H4 (cell line): ENCODE measurements around the gene PIK3CA. TPM values are rescaled to one million over a fixed set of nuclear protein-coding genes. Genes with fewer than 3 reads are reported as not detected.

Experiments
- DNase-seq: peaks from one replicate; pipeline ENCODE4 v3.0.0-alpha.2; 2015; ENCODE audit warnings: low spot score
- total RNA-seq: library from RNA; depleted of rRNA; stranded (reverse); fragments of >200 nt; shearing (Covaris generic); gene quantifications from 2 replicates; pipeline ENCODE4 v1.2.3, GENCODE V29; 2014

The PIK3CA gene
- total RNA-seq, 1 experiment from 2014 or later: 17.9 TPM

DNA sequence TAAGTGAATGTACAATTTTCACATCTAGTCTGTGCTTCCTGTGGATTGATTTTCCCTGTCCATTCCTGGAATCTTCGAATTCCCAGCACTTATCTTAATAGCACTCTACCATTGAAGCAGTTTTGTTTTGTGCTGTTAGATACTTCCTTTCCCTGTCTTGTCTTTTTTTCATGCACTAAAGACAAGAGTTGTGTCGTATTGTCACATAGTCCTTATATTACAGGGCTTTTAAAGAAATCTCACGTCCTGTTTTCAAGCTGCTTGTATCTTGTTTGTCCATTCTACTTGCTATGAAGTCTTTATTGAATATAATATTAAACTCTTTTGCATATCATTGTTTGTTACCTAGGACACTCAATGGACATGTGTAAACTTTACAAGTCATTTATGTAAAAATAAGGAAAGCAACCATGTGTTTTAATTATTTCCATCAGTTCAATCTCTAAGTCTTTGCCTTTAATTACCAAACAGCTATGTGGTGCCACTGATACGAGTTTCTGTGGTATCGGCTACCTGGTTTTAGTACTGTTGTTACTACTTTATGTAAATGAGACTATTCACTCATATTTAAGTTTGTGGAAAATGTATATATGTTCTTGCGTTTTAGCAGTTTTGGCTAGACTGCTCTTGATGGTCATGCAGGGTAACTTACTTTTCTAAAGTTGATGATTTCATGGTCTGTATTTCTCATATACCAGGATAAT lies 10.3 kb downstream of the PIK3CA start:
- DNase-seq: no peak

GRCh38 chr3:179163503-179163902 lies 15.3 kb downstream of the PIK3CA start:
- no peak for DNase-seq

DNA sequence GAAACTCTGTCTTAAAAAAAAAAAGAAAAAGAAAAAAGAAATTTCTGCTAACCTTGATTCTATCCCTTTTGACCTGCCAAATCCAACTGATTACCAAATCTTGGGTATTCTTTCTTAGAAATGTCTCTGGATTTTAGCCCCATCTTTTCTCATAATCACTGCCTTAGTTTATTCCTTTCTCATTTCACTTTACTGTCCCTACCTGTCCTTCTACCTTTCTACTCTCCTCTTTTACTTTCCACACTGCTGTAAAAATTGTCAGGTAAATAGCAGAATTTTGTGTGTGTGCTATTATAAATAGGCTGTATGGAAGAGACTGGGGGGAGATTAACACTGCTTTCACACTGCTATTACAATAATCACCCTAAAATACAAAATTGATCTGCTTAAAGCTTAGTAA lies 16.7 kb downstream of the PIK3CA start:
- DNase-seq: no peak

DNA sequence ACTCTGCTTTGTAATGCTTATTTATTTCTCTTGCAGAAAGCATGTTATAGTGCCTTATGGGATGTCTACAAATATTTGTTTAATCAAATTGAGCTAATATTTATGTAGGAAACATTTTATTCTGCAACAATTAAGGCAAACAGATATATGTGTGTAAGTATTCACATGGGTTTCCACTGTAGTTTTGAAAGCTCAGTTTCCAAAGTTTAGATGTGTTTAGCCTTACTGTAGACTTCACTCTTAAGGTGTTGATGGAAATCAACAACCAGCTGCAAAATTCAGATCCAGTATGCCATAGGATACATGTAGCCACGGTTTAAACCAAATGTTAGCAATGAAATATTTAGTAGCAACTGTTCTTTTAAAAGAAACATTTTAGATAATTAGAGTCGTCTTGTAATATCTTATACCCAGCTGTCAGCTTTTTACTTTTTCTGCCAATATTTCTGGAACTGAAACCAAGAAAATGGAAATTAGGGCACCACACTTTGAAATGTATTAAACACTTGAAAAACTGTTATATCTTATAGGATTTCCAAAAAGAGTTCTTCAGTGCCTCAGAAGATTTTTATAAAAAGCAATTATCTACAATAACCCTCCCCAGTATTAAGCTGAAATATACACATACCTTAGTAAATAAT lies 18.5 kb downstream of the PIK3CA start:
- DNase-seq: no peak

GRCh38 chr3:179168918-179169317 lies 20.8 kb downstream of the PIK3CA start:
- no peak for DNase-seq

DNA sequence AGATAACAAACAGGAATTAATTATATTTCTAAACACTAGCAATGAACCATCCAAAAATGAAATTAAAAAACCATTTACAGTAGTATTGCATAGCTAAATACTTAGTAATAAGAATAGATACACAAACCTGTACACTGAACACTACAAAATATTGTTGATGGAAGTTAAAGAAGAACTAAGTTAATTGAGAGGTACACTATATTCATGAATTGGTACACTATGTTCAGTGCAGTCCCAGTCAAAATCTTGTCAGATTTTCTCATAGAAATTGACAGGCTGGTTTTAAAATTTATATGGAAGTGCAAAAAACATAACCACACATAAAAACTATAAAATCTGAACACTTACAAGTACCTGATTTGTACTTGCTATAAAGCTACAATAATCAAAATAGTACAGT lies 24.4 kb downstream of the PIK3CA start:
- no peak for DNase-seq

GRCh38 chr3:179174316-179174715 lies 26.2 kb downstream of the PIK3CA start:
- DNase-seq: no peak

DNA sequence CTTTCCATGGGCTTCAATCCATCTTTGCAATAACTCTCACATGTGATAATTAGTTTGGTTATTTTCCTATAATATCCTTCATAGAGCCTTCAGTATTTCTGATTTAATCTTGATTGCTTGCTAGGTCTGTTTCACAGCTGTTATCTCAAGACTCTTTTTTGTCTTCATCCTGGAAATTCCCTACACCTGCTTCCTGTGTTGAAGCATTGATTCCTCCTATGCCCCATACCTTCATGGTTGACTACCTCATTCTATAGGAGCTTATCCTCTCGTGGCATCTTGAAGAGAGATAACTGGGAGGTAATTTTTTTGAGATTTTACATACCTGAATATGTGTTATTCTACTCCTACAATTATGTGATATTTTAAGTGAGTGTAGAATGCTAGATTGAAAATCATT lies 26.7 kb downstream of the PIK3CA start:
- DNase-seq: no peak

GRCh38 chr3:179175358-179175757 lies 27.2 kb downstream of the PIK3CA start:
- DNase-seq: no peak

DNA sequence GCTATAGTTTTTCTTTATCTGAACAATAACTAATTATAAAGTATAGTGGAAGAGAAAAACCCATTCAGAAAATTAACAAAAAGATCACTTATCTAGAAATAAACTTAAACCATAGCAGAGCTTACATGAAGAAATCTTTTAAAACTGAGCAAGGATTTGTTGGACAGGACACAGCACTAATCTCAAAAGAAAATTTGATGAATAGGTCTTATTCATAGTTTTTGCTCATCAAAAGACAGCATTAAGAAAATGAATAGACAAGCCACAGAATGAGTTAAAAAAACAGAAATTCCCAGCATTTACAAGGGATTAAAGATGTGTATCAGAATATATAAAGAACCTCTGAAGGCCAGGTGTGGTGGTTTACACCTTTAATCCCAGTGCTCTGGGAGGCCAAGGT lies 29.5 kb downstream of the PIK3CA start:
- no peak for DNase-seq

DNA sequence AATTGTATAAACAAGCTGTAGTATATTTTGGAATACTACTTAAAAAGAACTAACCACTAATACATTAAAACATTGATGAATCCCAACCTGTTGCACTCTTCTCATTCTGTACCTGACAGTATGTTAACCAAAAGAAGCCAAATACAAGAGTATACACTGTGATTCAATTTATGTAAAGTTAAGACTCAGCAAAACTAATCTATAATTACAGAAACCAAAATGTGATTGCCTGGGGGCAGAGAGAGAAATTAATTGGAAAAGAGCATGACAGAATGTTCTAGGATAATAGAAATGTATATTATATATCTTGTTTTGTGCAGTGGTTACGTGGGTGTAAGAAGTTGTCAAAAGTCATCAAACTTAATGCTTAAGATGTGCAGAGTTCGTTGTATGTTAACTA lies 31.1 kb downstream of the PIK3CA start:
- no peak for DNase-seq

DNA sequence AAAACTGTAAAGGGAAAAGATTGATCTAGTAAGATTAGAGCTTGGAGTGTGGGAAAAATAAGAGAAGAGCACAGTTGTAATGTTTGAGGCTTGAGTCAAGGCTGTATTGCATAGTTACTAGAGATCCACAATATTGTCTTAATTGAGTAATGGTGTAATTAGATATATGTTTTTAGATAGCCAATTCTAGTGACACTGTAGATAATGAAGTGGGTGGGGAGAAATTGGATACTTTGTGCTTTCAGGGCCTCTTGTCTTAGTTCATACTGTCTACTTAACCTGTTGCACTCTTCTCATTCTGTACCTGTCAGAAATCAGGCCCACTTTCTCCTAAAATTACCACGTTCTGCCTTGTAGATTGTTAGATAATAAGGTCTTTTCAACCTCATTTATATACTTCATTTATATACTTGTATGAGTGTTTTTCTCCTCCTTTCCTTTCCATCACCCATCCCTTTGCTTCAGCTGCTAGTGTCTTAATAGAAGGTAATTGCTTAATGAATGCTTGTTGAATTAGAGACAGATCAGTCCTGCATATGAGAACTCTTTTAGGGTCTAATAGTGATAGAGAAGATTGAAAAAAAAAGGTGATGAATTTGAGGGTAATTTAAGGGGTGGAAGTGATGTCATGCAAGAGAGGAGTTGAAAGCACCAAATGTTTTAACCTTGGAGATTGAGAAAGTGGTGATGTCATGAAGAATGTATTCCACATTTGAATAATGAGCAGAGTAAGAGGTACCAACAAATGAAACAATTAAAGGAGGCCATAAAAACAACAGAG lies 32.0 kb downstream of the PIK3CA start:
- DNase-seq: no peak

DNA sequence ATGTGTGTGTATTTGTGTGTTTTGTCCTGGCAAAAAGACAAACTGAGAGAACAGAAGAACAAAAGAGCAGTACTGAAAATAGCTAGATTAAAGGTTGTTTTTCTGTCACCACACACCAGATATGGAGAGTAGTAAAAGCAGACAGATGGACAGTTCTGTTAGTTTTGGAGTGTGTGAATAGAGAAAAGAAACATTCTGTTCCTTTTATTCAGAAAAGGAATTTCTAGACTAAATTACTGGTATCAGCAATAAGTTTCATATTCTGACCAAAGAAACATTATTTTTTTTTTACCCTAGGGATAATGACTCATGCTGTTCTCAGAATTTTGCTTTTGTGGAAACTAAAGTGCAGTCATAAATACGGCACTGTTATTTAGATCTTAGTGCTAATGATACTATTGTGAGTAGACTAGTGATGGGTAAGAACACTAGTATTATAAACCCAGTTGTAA lies 32.9 kb downstream of the PIK3CA start:
- peak; percentile 8 for DNase-seq

DNA sequence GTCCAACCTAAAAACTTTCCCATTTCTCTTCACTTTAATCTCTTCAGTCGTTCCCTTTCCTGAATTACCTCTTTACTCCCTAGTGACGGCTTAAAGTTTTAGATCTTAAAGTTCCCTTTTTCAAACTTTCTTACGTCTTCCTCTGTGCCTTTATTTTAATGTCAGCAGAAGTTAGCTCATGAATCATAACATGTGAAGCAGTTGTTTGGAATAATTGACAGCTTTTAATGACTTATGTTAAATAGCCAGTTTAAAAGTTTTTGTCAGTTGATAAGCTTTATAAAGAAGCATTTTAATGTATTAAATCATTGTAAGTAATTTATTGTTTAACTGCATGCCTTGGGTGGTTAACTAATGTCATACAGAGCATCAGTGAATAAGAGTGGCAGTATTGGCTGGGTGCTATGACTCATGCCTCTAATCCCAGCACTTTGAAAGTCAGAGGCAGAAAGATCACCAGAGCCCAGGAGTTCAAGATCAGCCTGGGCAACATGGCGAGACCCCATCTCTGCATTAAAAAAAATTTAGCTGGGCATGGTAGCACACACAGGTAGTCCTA lies 33.9 kb downstream of the PIK3CA start:
- DNase-seq: peak; percentile 23

GRCh38 chr3:179182902-179183301 lies 34.7 kb downstream of the PIK3CA start:
- DNase-seq: no peak

GRCh38 chr3:179184826-179185225 lies 36.7 kb downstream of the PIK3CA start:
- no peak for DNase-seq

- DNase-seq: no peak
Measured at GRCh38 chr3:179186426-179186825, 38.3 kb downstream of the PIK3CA start.

GRCh38 chr3:179189759-179190158 lies 41.6 kb downstream of the PIK3CA start:
- no peak for DNase-seq

GRCh38 chr3:179190581-179190980 lies 42.4 kb downstream of the PIK3CA start:
- DNase-seq: no peak

- no peak for DNase-seq
Measured at GRCh38 chr3:179192542-179192941, 44.4 kb downstream of the PIK3CA start.

GRCh38 chr3:179194931-179195330 lies 46.8 kb downstream of the PIK3CA start:
- DNase-seq: no peak

DNA sequence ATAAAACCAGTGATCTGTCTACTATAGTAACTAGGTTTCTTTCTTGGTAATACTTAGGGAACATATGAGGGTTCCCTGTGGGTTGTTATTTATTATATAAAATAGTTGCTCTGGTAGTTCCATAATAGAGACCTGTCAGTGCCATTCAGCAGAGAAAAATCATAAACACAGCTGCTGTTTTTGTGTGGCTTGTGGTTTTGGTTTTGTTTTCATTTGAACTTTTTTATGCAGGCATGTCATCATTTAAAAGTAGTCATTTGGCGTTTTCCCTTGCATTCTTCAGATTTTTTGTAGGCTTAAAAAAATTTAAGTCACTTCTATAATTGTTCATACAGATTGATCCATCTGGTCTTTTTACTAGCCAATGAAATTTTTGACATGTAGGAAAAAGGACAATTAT lies 47.9 kb downstream of the PIK3CA start:
- peak; percentile 60 for DNase-seq

- no peak for DNase-seq
Measured at GRCh38 chr3:179196700-179197099, 48.5 kb downstream of the PIK3CA start.
